GM12878 (cell line): ENCODE data around the gene PRKX. TPM values are rescaled to one million over a fixed set of nuclear protein-coding genes. Genes with fewer than 3 reads are reported as not detected.

ENCODE experiments used
- ATAC-seq: fragments of 200-7000 bp; cut with Tn5 transposase; 3 replicates; pipeline ENCODE4 v1.9.1; 2020; ENCODE audit warnings: mild to moderate bottlenecking, moderate library complexity
- BruUV-seq: library from RNA; stranded (reverse); fragments of 400-500 nt; replicated peaks from 2 replicates; lab custom pipeline; 2021; lab: Mats Ljungman, UMichigan
- CTCF ChIA-PET: fragments of 300-600 bp; sonication (Branson Sonifier 250); formaldehyde crosslinking; extraction: SDS; loops from one replicate; lab custom pipeline; 2021; ENCODE audit warnings: inconsistent platforms; lab: Yijun Ruan, JAX
- POLR2A ChIA-PET: fragments of 350-600 bp; formaldehyde crosslinking; extraction: SDS; loops from one replicate; lab custom pipeline; 2021; ENCODE audit warnings: inconsistent platforms; lab: Charles Lee
- RAD21 ChIA-PET: fragments of 300-600 bp; sonication (Branson Sonifier 250); formaldehyde crosslinking; loops from one replicate; lab custom pipeline; 2023; ENCODE audit warnings: antibody characterized with exemption; ENCODE audit not compliant: unreplicated experiment; lab: Charles Lee
- SMC1A ChIA-PET: fragments of 300-600 bp; sonication (Branson Sonifier 250); formaldehyde crosslinking; loops from one replicate; lab custom pipeline; 2023; ENCODE audit not compliant: unreplicated experiment, uncharacterized antibody; lab: Charles Lee
- DNase-seq: peaks from one replicate; pipeline ENCODE4 v3.0.0-alpha.2; 2011; ENCODE audit warnings: low read depth, low spot score
- FAIRE-seq: peaks from 3 replicates; lab custom pipeline; 2011; peaks lifted over from hg19 to GRCh38; lab: Jason Lieb, UNC
- H2AFZ ChIP-seq: 2 replicates; pipeline ENCODE4 v1.6.0; 2011; ENCODE audit warnings: low read depth, low read length, control low read depth; ENCODE audit not compliant: control insufficient read depth
- H3K27ac ChIP-seq: 2 replicates; pipeline ENCODE4 v1.5.1; 2011; ENCODE audit warnings: control low read depth; ENCODE audit not compliant: control insufficient read depth, insufficient read depth
- H3K27me3 ChIP-seq, 2 experiments: replicated peaks in 1 of 2; 2 replicates each; pipeline versions ENCODE4 v1.6.0 to v1.6.1; 2011; ENCODE audit warnings: low read length in 1 of 2; ENCODE audit not compliant: control insufficient read depth in 2 of 2, insufficient read depth in 2 of 2
- H3K36me3 ChIP-seq, 2 experiments: 2 replicates each; pipeline ENCODE4 v1.5.1; 2011; ENCODE audit warnings: low read length in 1 of 2; ENCODE audit not compliant: control insufficient read depth in 2 of 2, insufficient read depth in 2 of 2
- H3K4me1 ChIP-seq: 2 replicates; pipeline ENCODE4 v1.6.1; 2011; ENCODE audit warnings: mild to moderate bottlenecking, low read length, moderate library complexity, mixed read lengths; ENCODE audit not compliant: control insufficient read depth, insufficient read depth
- H3K4me2 ChIP-seq: 2 replicates; pipeline ENCODE4 v1.6.0; 2011; ENCODE audit warnings: control low read depth; ENCODE audit not compliant: control insufficient read depth, insufficient read depth
- H3K4me3 ChIP-seq: fragments of 200-600 bp; sonication (generic); 2 replicates; pipeline ENCODE4 v1.5.1; 2016
- H3K79me2 ChIP-seq: 2 replicates; pipeline ENCODE4 v1.6.0; 2011; ENCODE audit warnings: low read length; ENCODE audit not compliant: control insufficient read depth, insufficient read depth
- H3K9ac ChIP-seq: 2 replicates; pipeline ENCODE4 v1.8.0; 2011; ENCODE audit warnings: low read length, control low read depth, mixed read lengths; ENCODE audit not compliant: control insufficient read depth, insufficient read depth
- H3K9me3 ChIP-seq: replicated peaks from 3 replicates; pipeline ENCODE4 v1.5.1; 2011; ENCODE audit warnings: mild to moderate bottlenecking, low read length; ENCODE audit not compliant: control insufficient read depth, insufficient read depth
- H4K20me1 ChIP-seq: 2 replicates; pipeline ENCODE4 v1.6.0; 2011; ENCODE audit not compliant: control insufficient read depth, insufficient read depth
- ASH2L ChIP-seq: fragments of 300-600, 200-600 bp; sonication (generic); IDR thresholded peaks from 2 replicates; pipeline ENCODE4 v1.6.1; 2017; ENCODE audit warnings: low read depth, mild to moderate bottlenecking, borderline replicate concordance
- BACH1 ChIP-seq: fragments of 450-650 bp; IDR thresholded peaks from 2 replicates; pipeline ENCODE4 v1.6.1; 2017; ENCODE audit warnings: mild to moderate bottlenecking, borderline replicate concordance
- BHLHE40 ChIP-seq, 2 experiments: fragments of 450-650 bp in 1 of 2; IDR thresholded peaks; 2 replicates each; pipeline ENCODE4 v1.6.1; 2011 to 2017; ENCODE audit warnings: low read depth in 2 of 2, borderline replicate concordance in 1 of 2, improper control_type of control experiment in 1 of 2, low read length in 1 of 2, mild to moderate bottlenecking in 1 of 2
- CREB1 ChIP-seq: IDR thresholded peaks from 2 replicates; pipeline ENCODE4 v1.6.1; 2012; ENCODE audit warnings: low read depth, mild to moderate bottlenecking, inconsistent platforms
- E4F1 ChIP-seq: fragments of 450-650 bp; IDR thresholded peaks from 2 replicates; pipeline ENCODE4 v1.6.1; 2018; ENCODE audit warnings: borderline replicate concordance, mild to moderate bottlenecking; ENCODE audit not compliant: partially characterized antibody
- ETV6 ChIP-seq, 2 experiments: fragments of 450-650 bp in 1 of 2; IDR thresholded peaks in 1 of 2; conservative IDR thresholded peaks in 1 of 2; 2 replicates each; pipeline ENCODE4 v1.6.1; 2014; ENCODE audit warnings: antibody characterized with exemption in 1 of 2, borderline replicate concordance in 1 of 2, low read depth in 1 of 2, mild to moderate bottlenecking in 1 of 2, moderate library complexity in 1 of 2
- IKZF1 ChIP-seq: fragments of 450-650 bp; conservative IDR thresholded peaks from 2 replicates; pipeline ENCODE4 v1.6.1; 2017; ENCODE audit warnings: antibody characterized with exemption, mild to moderate bottlenecking
- JUND ChIP-seq: IDR thresholded peaks from 2 replicates; pipeline ENCODE4 v1.6.1; 2012; ENCODE audit warnings: low read depth, mild to moderate bottlenecking, low read length, improper control_type of control experiment, moderate library complexity
- MTA3 ChIP-seq: IDR thresholded peaks from 2 replicates; pipeline ENCODE4 v1.6.1; 2012; ENCODE audit warnings: low read length, inconsistent platforms, borderline replicate concordance
- NFYB ChIP-seq: IDR thresholded peaks from 2 replicates; pipeline ENCODE4 v1.6.1; 2011; ENCODE audit warnings: low read depth, mild to moderate bottlenecking, low read length, improper control_type of control experiment, moderate library complexity; ENCODE audit not compliant: insufficient read depth
- PKNOX1 ChIP-seq: fragments of 450-650 bp; IDR thresholded peaks from 2 replicates; pipeline ENCODE4 v1.6.1; 2016; ENCODE audit warnings: mild to moderate bottlenecking
- RB1 ChIP-seq: fragments of 450-650 bp; formaldehyde crosslinking; IDR thresholded peaks from 2 replicates; pipeline ENCODE4 v1.6.1; 2017; ENCODE audit warnings: mild to moderate bottlenecking, borderline replicate concordance
- RCOR1 ChIP-seq: conservative IDR thresholded peaks from 2 replicates; pipeline ENCODE4 v1.6.1; 2012; ENCODE audit warnings: low read depth, low read length, improper control_type of control experiment
- SIN3A ChIP-seq: IDR thresholded peaks from 2 replicates; pipeline ENCODE4 v1.6.1; 2012; ENCODE audit warnings: low read depth, low read length, improper control_type of control experiment
- TCF7 ChIP-seq: IDR thresholded peaks from 2 replicates; pipeline ENCODE4 v1.6.1; 2014; ENCODE audit warnings: antibody characterized with exemption, borderline replicate concordance
- ZBED1 ChIP-seq: IDR thresholded peaks from 2 replicates; pipeline ENCODE4 v1.6.1; 2016; ENCODE audit warnings: borderline replicate concordance
- ZBTB11 ChIP-seq: fragments of 450-650 bp; formaldehyde crosslinking; IDR thresholded peaks from 2 replicates; pipeline ENCODE4 v1.5.0; 2022; ENCODE audit warnings: mild to moderate bottlenecking, missing genetic modification characterization
- WGBS: methylation state at CpG from one replicate; pipeline ENCODE4 v1.1.6; 2016; ENCODE audit warnings: low lambda C conversion rate; ENCODE audit not compliant: insufficient replicate concordance, insufficient coverage; ENCODE audit errors: missing lambda C conversion rate; 5-methylcytosine and 5-hydroxymethylcytosine counted together
- in situ Hi-C: fragments of 300-500 bp; cut with MboI; formaldehyde crosslinking; loops from 9 replicates; pipeline ENCODE4 v1.14.3; 2018; ENCODE audit warnings: mixed read lengths
- intact Hi-C: fragments of 100-400 bp; cut with micrococcal nuclease; formaldehyde crosslinking; loops from one replicate; pipeline ENCODE4 v1.14.2; 2022; ENCODE audit not compliant: unreplicated experiment
- polyA plus RNA-seq, 11 experiments: library from polyadenylated mRNA; depleted of rRNA in 4 of 11; unstranded in 6 of 11; stranded (reverse) in 5 of 11; fragments of >200 nt; fragmentation: Nextera tagmentation in 4 of 11; fragmentation: Illumina TruSeq in 1 of 11; extraction: Ambion mirVana in 4 of 11; extraction: Trizol in 1 of 11; gene quantifications; 1 replicate in 1 of 11; 2 replicates in 10 of 11; pipeline versions ENCODE4 v1.2.1 to v1.2.3, GENCODE V29; 2011 to 2016; ENCODE audit warnings: inconsistent platforms in 2 of 11, missing spikeins in 2 of 11, low read depth in 1 of 11
- total RNA-seq, 4 experiments: library from RNA; depleted of rRNA in 3 of 4; stranded (reverse); fragments of >200 nt in 3 of 4; fragmentation: Illumina TruSeq in 1 of 4; extraction: Trizol in 1 of 4; gene quantifications; 2 replicates each; pipeline versions ENCODE4 v1.2.1 to v1.2.3, GENCODE V29; 2013 to 2021

PRKX gene
- total and polyA plus RNA-seq, 10 of the 15 experiments (the other 5 are each of a cell fraction or from before 2014, with no cell fraction given), result 3.9 to 45.3 (median 23.9) TPM

- FAIRE-seq (no peak), ATAC-seq (peak; percentile 40), DNase-seq (no peak)
- Histone ChIP-seq H4K20me1 (no peaks in the 10 kb centered on the region), H3K9me3 (no peaks in the 10 kb centered on the region), H3K36me3 (no peaks in the 10 kb centered on the region), H3K4me3 (peak overlapping the region; percentile 77), H3K4me2 (peak overlapping the region; percentile 95; the same call in 1 of the 2 replicates), H3K79me2 (peaks cover 39% of the 10 kb centered on the region), H3K27ac (peak overlapping the region; percentile 81), H2AFZ (peak overlapping the region; percentile 82), H3K9ac (peak overlapping the region; percentile 86), H3K27me3 (no peaks in the 10 kb centered on the region), H3K4me1 (peaks cover 5% of the 10 kb centered on the region)
- under 1% methylated on average over 35 of the region's 38 CpGs for WGBS
- BruUV-seq, result no TSS peak
- intact Hi-C loops, result loop anchor here (1.0 to 5.0 kb wide), 2 partner anchors 56 to 99 kb away; no protein-coding TSS in a partner anchor
- POLR2A ChIA-PET, result interaction anchor here (1.0 to 1.9 kb wide), 2 partner anchors 12 to 13 kb away, joined by 4 to 8 read pairs; no protein-coding TSS in a partner anchor
- in situ Hi-C loops, result loop anchor here (5.0 kb wide), 1 partner anchor 99 kb away; no protein-coding TSS in a partner anchor
- SMC1A ChIA-PET, result interaction anchor here (1.3 to 2.8 kb wide), 3 partner anchors 11 to 61 kb away, joined by 3 to 20 read pairs (median 7); no protein-coding TSS in a partner anchor
- RAD21 ChIA-PET, result interaction anchor here (0.9 to 1.0 kb wide), 2 partner anchors 93 to 100 kb away, joined by 3 to 5 read pairs; no protein-coding TSS in a partner anchor
- CTCF ChIA-PET, result interaction anchor here (1.2 to 2.2 kb wide), 3 partner anchors 11 to 99 kb away, joined by 3 to 8 read pairs (median 4); no protein-coding TSS in a partner anchor
- no peak for TF ChIP-seq JUND
- no peak for TF ChIP-seq ZBED1
- no peak for TF ChIP-seq NFYB
- no peak for TF ChIP-seq ASH2L
- no peak for TF ChIP-seq E4F1
- TF ChIP-seq RB1, result 0 out of 2 replicates have a peak, but pooled peaks have one; percentile 29
- TF ChIP-seq SIN3A, result no peak
- no peak for TF ChIP-seq RCOR1
- TF ChIP-seq CREB1, result 0 out of 2 replicates have a peak, but pooled peaks have one; percentile 15
- TF ChIP-seq BACH1, result peak; percentile 14; the same call in 1 of the 2 replicates
- TF ChIP-seq PKNOX1, result no peak
- TF ChIP-seq ETV6 (conservative IDR thresholded peaks at IDR 0.05 in 1 of 2, IDR thresholded peaks at IDR 0.05 in 1 of 2; ENCODE audit: borderline replicate concordance in 1 of 2, low read depth in 1 of 2), result no peak
- TF ChIP-seq TCF7, result no peak
- no peak for TF ChIP-seq BHLHE40 (IDR thresholded peaks at IDR 0.05; ENCODE audit: borderline replicate concordance in 1 of 2, low read depth in 2 of 2, low read length in 1 of 2)
- TF ChIP-seq MTA3, result no peak
- no peak for TF ChIP-seq ZBTB11
- peak; percentile 91 for TF ChIP-seq IKZF1
Observed at GRCh38 chrX:3712870-3713224, 602 bp downstream of the PRKX start.
